Measurements from ENCODE around the gene PSMA6.
A peak's percentile ranks its signal among the peaks of the same experiment; 100 is the strongest.
"Not testable (repeated sequence)": the region's sequence is repeated elsewhere in the genome, so short reads cannot be mapped to it uniquely, and the experiment has no call there.

PSMA6 gene

DNA sequence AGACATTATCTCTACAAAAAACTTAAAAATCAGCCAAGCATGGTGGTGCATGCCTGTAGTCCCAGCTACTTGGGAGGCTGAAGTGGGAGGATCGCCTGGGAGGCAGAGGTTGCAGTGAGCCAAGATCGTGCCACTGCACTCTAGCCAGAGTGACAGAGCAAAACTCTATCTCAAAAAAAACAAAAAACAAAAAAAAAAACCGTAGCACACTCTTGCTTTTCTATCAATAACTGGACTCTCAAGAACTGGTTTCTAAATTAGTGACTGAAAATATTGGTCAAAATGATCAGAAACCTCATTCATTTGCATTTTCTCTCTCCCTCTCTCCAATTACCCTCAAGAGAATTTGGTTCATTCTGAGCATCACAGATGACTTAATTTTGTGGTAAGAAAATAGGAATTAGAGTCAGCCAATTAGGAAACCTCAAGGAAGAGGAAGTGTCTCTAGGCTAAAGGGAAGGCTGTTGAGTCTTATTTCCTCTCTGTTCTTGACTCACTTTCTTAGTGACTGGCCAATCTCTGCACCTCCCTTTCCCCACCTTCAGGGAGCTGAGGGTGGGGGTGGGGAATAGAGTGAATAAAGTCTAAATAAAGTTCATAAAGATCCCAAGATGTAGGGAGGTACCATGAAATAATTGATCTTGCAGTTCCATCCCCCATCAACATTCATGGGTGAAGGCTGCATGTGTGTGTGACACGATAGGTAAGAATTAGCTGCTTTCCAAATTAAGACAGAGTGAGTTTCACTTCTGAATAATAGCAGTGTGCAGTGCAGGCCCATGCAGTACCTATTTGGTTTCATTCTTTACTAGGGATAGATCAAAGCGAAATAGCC is 6.8 kb upstream of the PSMA6 start:
- DNase-seq = peak; percentile 92 to 96

DNA sequence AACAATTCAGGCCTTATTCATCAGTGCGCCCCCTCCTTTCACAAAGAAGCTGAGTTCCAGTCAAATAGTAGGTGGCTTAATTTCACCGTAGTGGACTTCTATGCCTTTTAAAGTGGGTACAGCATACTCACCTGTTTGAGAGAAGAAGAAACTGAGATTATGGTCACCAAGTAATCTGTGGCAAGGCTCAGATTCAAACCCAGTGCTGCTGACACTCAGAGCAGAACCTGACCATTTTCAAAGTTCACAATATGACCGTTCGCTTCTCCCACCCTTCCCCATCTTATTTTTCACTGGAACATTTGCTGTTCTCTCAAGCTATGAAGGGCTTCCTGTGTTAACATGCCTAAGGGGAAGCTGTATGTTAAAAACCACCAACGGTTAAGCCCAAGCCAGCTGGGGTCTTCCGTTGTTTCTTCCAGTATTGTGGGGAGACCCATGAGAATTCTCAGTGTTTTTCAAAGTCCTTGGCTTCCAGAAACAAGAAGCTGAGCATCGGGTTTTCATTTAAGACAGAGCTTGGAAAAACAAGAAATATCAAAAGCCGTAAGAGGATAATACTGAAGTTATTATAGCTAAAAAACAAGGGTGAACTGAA is 6.1 kb upstream of the PSMA6 start:
- peak; percentile 45 to 52 for DNase-seq

DNA sequence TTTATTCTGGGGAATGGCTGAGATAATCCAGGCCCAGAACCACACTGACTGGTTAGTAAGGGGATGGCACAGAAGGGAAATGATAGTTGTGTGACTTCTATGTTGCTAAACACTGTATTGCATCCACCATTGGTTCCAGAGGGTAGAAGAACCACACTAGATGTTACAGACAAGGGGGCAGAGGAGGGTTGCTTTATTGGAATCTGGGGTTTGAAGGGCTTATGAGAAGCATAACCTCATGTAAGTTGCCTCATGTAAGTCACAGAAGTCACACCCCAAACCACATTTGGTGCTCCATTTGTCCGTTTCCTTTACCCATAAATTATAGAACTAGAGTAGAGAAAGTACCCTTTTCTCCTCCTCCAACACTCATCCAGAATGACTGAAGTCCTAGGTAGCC is 5.5 kb upstream of the PSMA6 start:
- peak; percentile 44 to 56 for DNase-seq

DNA sequence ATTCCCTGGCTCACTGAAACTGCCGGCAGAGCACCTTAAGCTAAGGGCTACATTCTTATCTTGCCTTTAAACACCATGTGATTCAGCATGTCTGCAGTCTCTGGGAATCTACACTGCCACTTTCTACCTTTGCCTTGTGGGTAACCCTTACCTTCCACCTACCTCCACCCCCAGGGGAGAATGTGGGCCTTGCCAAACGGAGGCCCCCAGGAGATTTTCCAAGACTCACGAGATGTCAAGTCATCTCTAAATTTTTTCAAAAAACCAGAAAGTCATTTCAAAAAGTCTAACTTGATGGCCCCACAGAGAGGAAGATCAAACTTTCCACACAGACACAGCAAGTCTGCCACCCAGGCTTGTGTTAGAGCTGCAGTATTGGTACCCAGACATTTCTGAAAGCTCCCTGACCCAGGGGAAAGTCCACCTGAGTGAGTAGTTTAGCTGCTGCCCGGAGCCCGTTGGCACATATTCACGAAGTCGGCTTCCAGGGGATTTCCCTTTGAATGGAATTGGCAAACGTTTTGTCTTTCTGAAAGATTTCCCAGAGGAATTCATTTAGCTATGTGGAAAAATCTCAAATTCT is 4.7 kb upstream of the PSMA6 start:
- no peak for DNase-seq

DNA sequence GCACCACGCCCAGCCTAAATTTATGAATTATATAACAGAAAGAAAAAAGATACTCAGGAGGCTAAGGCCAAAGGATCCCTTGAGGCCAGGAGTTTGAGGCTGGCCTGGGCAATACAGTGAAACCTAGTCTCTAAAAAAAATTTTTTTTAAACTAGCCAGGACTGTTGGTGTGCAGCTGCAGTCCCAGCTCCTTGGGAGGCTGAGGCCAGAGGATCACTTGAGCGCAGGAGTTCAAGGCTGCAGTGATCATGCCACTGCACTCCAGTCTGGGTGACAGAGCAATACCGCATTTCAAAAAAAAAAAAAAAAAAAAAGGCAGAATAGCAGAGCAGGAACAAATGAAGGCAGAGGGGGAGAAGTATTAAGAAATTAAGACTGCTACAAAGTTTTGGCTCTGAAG is 2.6 kb upstream of the PSMA6 start:
- no peak for DNase-seq

DNA sequence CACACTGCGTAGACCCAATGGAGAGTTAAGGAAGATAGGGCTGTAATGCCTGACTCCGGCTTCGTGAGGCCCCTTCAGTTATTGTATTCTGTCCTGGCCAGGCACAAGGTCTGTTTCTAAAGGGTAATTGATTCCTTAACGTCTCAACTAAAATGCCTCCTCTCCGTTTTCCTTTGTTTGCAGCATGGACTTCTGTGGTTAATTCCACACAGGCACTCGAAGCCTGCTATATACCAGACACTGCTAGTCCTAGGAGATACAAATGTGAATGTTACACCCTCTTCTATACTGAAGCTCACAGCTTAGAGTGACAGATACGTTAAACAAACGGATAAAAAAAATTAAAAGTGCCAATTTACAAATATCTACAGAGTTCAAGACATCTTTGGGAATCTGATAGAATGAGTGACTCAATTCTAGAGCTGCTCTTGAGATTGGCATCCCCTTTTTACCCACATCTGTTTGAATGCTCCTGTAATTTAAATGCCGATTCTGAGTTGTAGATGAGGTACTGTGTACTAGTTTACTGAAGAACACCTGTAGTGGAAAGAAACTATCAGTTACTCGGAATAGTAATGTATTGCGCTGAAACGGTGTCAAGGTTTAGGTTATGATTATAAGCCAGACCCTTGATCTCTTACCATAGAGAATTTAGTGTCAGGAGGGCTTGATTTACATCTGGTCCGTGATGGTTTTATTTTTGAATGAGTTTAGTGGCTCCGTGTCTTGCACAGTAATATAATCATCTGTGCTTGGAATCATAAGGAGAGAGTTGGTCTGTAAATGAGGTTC is 784 bp downstream of the PSMA6 start:
- DNase-seq = no peak

DNA sequence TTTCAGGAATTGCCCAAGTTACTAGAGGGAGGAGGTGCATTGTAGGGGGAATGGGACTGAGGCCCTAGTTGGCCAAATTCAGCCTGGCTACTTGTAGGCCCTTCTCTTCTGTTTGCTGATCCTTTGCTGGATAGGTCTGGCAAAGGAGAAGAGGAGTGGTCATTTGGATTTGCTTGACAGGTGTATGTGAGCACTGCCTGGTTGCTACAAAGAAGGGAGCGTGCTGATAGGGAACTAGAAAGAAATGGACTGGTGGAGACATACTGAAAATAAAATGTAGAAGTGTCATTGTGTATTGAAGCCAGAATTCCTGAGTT is 3.6 kb downstream of the PSMA6 start:
- no peak for DNase-seq

DNA sequence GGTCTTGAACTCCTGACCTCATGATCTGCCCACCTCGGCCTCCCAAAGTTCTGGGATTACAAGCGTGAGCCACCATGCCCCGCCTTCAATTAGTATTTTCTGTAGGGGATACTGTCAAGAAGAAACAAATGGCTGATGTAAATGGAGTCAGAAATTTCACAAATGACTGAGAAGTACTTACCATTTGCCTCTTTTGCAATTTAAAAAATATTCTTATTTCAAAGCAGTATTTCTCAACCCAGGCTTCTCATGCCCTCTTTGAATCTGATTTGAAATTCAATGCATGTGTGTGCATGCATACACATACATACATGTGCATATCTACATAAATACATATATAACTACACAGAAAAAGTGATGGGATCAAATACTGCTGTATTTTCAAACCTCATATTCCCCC is 4.4 kb downstream of the PSMA6 start:
- no peak for DNase-seq

DNA sequence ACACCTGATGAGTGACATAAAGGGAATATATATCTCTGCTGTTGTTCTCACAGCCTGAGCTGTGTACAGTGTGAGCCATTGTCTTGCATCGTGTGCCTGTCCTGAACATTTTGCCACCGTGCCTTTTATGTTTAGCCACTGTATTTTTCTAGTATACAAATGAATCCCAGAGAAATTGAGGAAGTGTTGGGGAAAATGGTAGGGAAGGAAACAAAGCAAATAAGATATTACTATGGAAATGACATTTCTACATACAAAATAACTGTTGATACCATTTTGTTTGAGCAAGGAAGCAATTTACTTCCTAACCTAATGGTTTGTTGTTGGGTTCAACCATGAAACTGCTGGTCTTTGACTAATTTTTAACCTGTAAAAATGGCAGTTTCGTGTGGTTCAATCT is 5.5 kb downstream of the PSMA6 start:
- DNase-seq = no peak

DNA sequence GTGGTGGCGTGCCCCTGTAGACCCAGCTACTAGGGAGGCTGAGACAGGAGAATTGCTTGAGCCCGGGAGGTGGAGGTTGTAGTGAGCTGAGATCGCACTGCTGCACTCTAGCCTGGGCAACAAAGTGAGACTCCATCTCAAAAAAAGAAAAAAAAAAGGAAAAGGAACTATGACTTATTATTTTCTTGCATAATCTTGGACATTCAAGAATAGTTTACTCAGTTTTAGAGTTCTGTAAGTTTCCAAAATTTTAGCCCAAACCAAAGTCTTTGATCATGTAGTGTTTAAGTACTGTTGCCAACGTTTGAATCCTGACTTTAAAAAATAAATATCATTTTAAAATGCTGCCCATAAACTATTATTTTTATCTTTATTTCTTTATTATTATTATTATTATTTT is 6.2 kb downstream of the PSMA6 start:
- no peak for DNase-seq

DNA sequence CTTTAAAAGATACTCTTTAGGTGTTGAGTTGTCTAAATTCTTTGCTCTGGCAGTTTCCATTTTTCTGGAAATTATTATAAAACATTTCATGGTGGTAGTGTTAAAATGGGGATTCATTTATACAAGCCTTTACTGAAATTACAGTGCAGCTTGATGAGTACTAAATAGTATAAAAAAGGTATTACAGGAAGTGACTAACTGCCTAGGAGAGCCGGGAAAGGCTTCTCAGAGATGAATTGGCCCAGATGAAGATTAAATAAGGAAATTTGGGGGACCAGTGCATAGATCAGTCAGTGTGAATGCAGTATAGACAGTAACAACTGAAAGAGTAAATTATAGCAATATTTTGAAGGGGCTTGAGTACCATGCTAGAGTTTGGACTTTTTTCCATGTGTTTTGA is 7.5 kb downstream of the PSMA6 start:
- no peak for DNase-seq

DNA sequence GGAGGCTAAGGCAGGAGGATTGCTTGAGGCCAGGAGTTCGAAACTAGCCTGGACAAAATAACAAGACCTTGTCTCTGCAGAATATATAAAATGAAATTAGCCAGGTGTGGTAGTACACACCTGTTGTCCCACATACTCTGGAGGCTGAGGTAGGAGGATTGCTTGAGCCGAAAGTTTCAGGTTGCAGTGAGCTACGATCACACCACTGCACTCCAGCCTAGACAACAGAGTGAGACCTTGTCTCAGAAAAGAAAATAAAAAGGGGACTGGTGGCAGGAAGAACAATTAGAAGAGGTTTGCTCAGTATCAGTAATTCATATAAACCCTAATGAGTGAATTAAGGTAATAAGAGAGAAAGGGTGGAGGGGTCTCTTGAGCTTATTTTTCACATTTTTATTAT is 8.0 kb downstream of the PSMA6 start:
- no peak for DNase-seq

DNA sequence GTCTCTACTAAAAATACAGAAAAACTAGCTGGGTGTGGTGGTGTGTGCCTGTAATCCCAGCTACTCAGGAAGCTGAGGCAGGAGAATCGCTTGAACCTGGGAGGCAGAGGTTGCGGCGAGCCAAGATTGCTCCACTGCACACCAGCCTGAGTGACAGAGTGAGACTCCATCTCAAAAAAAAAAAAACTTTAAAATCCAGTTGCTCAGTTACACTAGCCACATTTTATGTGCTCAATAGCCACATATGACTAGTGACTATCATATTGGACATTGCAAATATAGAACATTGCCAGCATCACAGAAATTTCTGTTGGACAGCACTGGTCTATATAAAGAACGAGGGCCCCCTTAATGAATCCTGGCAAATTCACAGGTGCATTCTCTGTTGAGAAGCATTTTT is 9.2 kb downstream of the PSMA6 start:
- not testable (repeated sequence) for DNase-seq

DNA sequence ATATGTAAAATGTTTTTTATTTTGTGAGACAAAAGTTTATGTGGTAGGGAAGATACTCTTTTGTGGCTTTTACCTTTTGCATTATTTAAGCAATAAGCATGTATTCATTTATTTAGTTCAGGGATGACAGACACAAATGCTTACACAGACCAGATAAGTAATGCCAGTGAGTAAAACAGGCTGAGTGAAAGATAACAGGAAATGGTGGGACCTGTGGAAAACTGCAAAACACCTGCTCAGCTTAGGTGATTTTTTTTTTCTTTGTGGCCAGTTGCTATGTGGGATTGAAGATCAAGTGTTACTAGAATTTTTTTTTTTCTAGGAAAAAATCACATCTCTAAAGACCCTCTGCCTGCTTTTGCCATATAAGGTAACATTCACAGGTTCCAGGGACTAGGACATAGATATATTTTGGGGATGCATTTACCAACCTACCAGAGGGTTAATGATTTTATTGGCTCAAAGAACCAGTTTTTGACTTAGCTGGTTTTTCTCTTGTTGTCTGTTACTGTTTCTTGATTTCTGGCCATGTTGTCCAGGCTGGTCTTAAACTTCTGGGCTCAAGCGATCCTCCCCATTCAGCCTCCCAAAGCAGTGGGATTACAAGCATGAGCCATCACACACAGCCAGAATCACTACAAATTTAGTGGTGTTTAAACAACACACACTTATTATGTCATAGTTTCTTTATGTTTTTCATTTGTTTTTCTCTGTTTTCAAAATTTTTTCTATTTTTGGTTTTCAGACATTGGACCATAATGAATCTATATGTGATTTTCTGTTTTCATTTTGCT is 9.8 kb downstream of the PSMA6 start:
- DNase-seq = no peak

DNA sequence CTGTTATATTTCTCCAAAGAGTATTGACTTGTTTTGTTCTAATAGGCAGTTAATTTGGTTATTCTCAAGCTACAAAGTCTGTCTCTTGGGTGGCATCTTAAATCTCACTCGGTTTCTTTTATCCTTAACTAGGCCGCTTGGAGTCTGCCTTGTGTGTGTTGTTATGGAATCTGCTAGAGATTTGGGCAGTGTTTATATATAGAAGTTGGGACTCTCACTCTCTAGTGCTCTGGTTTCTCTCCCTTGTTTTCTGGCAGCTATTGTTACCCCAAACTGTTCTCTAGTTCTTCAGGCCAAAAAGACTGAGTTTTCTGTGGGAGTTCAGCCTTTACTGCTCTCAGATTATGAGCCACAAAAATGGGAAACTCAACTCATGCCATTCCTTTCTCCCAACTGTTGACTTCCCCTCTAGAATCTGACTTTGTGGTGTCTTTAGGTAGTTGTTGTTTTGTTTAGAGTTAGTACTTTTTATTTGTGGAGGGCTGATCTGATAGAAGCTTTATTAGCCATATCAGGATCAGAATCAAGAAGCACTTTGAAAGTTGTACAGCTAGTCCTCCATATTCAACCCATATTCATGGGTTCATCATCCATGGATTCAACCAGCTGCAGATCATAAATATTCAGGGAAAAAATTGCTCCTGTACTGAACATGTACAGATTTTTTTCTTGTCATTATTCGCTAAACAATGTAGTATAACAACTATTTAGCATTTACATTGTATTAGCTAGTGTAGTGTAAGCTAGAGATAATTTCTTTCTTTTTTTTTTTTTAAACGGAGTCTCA is 11.2 kb downstream of the PSMA6 start:
- no peak for DNase-seq

DNA sequence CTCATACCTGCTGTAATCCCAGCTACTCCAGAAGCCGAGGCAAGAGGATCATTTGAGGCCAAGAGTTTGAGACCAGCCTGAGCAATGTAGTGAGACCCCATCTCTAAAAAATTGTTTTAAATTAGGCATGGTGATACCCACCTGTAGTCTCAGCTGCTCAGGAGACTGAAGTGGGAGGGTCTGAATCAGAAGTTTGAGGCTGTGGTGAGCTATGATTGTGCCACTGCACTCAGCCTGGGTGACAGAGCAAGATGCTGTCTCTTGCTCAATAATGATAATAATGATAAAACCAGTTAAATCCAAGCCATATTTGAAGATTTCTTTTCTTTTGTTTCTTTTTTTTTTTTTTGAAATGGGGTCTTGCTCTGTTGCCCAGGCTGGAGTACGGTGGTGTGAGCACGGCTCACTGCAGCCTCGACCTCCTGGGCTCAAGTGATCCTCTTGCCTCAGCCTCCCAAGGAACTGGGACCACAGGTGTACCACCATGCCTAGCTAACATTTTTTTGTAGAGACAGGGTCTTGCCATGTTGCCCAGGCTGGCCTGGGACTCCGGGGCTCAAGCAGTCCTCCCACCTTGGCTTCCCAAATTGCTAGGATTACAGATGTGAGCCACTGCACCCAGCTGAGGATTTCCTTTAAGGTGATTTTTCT is 12.8 kb downstream of the PSMA6 start:
- DNase-seq = no peak

DNA sequence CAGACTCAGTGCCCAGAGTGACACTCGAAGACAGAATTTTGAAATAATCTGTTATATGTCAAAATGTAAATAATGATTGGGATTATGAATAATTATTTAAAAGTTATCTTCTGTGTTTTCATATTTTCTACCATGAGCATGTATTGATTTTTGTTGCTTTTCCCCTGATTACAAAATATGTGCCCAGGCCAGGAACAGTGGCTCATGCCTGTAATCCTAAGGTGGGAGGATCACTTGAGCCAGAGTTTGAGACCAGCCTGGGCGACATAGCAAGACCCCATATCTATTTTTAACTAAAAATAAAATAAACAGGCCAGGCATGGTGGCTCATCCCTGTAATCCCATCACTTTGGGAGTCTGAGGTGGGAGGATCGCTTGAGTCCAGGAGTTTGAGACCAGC is 13.5 kb downstream of the PSMA6 start:
- DNase-seq = no peak

DNA sequence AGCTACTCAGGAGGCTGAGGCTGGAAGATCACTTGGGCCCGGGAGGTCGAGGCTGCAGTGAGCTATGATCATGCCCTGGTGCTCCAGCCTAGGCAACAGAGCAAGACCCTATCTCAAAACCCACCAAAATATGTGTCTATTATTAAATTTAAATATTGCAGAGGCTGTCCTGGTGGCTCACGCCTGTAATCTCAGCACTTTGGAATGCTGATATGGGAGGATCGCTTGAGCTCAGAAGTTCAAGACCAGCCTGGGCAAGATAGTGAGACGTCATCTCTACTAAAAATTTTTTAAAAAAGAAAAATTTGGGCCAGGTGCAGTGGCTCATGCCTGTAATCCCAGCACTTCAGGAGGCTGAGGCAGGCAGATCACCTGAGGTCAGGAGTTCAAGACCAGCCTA is 13.9 kb downstream of the PSMA6 start:
- DNase-seq = no peak

DNA sequence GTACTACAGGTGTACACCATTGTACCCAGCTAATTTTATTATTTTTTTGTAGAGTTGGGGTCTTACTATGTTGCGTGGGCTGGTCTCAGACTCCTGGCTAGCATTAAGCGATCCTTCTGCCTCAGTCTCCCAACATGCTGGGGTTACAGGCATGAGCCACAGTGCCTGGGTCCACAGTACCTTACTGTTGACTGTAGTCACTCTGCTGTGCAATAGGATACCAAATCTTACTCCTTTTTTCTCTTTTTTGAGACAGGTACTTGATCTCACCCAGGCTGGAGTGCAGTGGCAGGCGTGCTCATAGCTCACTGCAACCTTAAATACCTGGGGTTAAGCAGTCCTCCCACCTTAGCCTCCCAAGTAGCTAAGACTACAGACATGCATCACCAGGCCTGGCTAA is 25.6 kb downstream of the PSMA6 start:
- DNase-seq = no peak

DNA sequence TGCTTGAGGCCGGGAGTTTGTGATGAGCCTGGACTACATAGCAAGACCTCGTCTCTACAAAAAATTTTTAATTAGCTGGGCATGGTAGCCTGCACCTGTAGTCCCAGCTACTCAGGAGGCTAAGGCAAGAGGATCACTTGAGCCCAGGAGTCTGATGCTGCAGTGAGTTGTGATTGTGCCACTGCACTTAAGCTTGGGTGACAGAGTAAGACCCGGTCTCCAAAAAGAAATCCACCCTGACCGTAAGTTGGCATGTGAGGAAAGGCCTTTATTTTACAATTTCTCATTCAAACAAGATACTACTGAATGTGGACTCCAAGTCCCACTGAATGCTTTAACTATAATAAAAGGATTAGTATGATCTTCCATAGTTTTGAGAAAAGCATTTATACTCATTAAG is 27.3 kb downstream of the PSMA6 start:
- DNase-seq = no peak

DNA sequence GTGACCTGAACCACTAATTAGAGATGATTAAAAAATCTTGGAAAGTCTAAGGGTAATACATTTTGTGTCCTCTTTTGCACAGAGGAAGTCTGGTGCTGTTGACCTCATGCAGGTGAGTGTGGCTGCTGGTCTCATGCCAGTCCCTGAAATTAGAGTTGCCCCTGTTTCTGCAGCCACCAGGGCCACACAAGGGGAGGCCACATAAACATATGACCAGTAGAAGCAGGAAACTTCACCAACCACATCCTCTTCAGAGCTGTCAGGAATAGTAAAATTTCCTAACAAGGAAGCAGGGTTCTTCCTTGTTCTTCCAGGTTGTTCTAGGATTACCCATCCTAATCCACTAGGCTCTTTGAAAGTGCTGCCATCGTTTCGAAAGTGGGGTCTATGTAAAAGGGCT is 28.3 kb downstream of the PSMA6 start:
- DNase-seq = no peak

DNA sequence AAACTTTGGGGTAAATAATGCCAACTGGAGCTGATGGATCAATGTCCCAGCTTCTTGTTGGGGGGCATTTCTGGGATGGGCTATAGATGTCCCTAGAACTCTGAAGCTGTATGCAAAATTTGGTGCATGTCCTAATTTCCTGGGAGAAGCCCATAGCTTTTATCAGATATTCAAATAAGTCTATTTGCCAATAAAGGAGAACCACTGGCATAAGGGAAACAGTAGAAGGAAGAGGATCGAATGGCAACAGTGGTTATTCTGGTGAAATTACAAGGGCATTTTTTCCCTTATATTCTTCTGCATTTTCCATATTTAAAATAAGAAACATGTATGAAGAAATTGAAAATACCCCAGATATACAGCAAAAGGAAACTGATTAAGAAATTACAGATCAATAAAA is 34.2 kb downstream of the PSMA6 start:
- no peak for DNase-seq
